Stimulated activated CD8-positive, alpha-beta memory T cell treated with anti-CD3 and anti-CD28 coated beads, Interleukin-4, amount 100 ng/mL, for 4 hours (primary cell): Measurements from ENCODE around the gene EPB41L2.

Source experiments
- DNase-seq, 2 donors: peaks; one replicate each; pipeline ENCODE4 v3.0.0-alpha.2; 2020; ENCODE audit warnings: low read depth in 2 of 2, low spot score in 1 of 2

EPB41L2 gene

DNA sequence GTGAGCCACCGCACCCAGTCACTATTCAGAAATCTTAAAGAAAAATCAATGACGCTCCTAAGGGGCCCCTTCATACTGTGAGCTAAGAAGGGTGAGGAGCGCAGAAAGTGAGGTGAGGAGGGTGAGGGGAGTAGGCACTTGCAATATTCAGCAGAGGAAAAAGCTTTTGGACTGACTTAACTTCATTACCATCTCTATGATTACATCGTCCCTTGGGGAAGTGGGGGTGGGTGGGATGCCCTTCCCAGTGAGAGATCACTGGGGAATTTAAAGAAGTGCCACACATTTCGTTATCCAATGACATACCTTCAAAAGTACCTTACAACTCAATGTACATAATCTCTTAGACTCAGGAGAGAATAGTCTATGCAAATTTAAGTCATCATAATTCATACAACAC is 189.3 kb downstream of the EPB41L2 start:
- no peak for DNase-seq

DNA sequence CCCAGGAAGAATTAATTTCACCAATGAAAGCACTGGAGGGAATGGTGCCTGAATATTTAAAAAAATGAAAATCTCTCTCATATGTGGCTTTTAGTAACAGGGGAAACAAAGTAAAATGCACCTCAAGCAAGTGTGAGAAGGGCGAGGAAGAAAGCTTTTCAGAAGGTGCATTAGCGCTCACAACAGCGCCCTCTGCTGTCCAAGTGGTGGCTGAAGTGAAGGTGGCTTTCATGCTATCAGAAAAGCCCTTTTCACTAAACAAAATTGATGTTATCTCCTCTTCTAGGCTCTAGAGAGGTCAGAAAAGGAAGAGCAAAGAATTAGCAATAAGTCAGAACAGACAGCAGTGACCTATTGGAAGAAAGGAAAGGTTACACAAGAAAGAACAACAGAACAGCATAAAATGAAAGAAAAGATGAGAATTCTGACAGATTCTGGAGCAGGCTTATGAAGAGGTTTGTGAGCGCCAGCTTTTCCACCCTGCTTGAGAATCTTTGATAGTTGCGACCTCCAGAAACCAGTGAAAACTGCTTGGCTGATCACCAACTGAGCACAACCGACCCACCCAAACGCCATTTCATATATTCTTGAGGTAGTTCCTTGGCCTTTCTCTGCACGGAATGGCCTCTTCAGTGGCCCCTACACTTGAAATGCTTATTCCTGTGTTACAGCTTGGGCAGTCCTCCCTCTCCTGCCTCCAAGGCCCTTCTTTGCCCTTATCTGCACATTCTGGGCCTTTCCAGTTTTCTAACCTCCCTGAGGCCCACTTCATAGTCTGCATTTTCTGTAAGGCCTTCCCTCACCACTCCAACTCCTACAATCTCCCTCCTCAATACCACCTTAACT is 190.6 kb downstream of the EPB41L2 start:
- DNase-seq: peak; percentile 30 to 63

DNA sequence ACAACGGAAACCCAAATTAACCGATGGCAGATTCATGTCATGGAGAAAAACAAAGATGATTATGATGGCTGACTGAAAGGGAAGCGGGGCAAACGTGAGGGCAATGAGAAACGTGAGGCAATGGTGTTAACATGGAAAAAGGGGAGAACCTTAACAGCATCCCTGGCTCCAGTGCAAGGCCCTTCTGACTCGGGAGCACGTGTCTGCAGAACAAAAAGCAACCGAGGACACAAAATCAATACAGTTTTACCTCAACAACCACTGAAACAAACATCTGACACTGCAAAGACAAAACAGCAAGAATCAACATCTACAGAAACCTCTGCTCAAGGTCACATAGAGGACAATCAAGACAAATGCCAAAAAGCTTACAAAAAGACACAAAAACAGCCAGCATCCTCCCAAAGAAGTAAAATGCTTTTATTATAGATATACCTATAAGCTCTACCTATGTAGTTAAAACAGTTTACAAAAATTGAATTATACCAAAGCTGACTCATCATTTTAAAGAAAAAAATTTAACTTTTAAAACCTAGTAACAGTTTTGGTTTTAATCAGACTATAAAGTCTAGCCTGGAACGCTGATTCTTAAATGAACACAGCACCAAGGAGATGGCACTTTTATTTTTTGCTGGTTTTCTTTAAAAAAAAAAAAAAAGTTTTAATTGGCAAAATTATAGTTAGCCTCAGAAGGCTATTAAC is 192.7 kb downstream of the EPB41L2 start:
- no peak for DNase-seq

DNA sequence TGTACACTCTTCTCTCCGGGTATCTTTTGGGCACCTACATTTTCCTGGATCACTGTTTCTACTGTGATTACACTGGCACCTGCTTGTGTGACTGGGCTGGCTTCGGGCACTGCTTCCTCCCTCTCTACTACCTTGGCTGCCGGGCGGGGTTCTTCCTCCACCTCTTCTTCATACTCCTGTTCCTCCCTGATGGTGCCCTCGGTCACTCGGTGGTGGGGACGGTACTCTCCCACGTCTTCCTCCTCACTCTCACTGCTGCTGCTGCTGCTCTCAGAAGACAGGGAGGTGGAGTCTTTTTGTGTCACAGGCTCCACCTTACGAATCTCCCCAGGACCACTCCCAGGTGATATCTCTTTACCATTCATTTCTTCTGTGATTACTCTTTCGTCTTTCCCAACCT is 193.4 kb downstream of the EPB41L2 start:
- no peak for DNase-seq

DNA sequence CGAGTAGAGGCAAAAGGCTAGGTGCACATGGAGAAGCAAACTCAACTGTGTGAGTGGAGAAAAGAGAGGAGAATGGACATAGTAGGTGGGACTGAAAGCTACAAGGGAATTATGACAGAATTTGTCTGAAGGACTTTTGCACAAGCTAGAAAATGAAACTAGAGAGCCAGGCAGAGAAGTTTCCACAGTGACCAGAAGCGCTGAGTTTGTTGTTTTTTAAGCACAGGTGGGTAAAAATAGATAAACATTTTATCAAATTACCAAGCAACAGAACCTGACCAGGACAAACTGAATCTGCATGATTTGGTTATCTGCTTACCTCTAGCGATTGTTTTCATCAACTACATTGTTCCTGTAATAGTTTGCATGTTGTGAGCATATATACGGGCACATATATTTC is 197.3 kb downstream of the EPB41L2 start:
- DNase-seq: no peak

DNA sequence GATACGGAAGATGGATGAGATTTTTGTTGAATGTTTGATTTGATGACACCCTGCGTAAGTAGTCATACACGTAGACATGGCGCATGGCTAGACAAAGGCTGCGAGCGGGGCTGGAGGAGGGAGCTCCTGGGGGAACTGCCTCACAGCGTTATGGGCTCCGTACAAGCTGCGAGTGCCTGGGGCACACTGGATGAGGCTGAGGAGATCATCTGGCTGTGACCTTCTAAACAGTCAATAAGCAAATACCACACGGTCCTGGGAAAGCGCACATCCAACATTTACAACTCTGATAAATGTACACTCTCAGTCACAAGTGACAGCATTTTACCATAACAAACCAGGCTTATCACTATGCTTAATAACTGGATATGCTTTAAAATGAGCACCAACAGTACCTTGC is 198.7 kb downstream of the EPB41L2 start:
- no peak for DNase-seq

DNA sequence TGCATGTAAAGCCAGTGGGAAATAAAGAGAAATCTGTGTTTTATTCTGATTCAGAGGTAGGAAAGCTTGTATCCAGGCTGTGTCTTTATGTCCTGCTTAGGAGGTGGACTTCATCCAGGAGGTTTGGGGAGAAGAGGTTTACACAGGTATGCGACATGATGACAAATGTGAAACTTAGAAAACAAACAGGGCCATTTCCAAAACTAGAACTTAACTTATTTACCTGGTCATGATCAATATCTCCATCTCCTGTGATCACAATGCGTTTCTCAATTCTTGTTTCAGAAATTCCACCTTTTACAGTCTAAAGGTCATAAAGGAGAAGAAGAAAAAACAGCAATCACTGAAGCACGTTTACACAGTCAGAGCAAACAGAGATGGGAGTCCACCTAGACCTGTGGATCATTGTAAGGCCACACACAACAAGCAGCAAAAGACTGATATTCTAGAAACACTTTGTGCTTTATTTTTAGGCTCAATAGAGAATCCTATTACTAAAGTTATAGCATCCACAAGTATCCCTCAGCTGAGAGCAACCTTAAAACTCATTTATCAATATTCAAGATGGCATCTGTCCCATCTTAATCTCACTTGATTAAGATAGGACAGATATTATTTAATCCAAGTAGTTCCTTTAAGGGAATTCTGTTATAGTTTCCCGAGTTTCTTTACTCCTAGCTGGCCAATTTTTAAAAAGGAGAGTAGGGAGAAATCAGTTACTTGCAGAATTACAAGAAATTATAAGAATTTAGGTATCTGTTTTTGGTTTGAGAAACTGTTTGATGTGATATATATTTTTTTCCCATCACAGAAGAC is 199.4 kb downstream of the EPB41L2 start:
- no peak for DNase-seq

DNA sequence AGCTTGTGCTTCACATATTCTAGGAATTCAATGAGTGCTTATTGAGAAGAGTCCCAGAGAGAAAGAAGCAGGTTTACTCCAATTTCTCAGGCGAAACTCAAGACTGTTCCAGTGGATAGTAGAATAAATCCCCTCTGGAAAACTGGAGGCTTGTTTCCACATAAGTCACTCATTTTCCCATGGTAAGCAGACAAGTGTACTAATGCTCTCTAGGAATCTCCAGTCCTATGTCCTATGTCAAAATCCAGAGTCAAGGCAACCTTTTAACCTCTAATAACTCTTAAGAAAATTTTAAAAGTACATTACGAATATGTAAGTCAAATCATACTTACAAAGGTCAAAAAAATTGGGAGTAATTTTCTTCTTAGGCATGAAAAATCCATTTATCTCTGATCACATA is 200.7 kb downstream of the EPB41L2 start:
- DNase-seq: no peak

DNA sequence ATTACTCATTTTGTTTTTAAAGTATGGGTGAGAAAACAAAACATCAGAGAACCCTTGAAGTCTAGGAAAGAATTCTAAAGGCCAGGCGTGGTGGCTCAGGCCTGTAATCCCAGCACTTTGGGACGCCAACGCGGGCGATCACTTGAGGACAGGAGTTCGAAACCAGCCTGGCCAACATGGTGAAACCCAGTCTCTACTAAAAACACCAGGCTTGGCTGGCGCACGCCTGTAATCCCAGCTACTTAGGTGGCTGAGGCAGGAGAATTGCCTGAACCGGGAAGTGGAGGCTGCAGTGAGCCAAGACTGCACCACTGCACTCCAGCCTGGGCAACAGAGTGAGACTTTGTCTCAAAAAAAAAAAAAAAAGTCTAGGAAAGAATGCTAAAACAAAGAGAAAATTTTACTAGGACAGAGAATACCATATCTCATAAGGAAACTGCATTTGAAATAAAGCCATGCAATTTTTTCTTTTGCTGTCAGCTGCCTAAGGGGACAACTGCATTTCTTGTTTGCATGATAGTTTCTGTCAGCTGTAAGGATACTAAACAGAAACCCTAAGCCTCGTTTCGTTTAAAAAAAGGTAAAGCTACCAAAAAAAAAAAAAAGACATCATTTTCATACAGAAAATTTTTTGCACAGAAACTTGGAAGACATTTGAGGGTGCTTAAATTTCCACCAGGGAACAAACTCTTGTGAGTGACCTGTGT is 203.7 kb downstream of the EPB41L2 start:
- no peak for DNase-seq

DNA sequence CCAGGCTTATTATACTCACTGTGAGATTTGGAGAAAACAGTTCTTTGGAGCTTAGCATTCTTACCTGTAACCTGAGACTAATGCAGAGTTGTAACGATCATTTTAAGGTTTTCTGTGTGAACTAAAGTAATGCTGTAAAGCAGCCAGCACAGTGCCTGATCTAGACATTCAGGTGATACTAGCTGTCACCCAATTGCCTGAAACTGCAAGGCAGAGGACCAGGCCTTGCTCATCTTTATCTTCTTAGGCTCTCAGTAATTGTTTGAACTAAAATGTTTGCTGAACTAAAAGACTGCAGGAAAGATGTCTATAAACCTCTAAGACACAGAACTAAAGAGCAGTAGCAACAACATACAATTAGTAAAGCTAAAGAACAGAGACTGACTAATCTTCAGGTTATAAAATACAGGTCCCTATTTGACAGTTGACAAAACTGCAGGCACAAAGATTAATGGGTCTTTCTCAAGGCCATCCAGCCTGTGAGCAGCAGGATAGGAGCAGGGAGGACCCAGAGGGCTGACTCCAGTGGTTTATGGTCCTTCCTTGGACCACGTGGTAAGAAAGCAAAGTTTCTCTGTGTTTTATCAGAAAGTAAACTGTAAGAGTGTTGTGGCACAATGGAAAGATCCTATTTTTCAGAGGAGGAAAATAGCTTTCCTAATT is 204.4 kb downstream of the EPB41L2 start:
- DNase-seq: no peak

DNA sequence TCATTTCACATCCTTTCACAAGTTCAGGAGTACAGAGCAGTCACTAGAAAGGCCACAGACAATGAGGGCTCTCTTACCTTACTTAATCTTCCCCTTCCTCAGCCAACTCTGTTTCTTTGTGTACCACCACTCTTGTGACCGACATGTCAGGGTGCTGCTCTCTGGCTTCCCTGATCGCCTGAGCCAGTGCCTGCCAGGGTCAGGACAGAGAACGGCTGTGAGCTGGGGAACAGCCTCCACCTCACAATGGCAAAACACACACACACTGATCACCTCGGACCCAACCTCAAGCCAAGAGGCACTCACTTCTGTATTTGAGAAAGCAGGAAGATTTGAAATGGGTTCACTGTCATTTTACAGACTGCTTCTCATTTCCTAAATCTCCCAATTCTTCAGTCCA is 205.0 kb downstream of the EPB41L2 start:
- DNase-seq: no peak

DNA sequence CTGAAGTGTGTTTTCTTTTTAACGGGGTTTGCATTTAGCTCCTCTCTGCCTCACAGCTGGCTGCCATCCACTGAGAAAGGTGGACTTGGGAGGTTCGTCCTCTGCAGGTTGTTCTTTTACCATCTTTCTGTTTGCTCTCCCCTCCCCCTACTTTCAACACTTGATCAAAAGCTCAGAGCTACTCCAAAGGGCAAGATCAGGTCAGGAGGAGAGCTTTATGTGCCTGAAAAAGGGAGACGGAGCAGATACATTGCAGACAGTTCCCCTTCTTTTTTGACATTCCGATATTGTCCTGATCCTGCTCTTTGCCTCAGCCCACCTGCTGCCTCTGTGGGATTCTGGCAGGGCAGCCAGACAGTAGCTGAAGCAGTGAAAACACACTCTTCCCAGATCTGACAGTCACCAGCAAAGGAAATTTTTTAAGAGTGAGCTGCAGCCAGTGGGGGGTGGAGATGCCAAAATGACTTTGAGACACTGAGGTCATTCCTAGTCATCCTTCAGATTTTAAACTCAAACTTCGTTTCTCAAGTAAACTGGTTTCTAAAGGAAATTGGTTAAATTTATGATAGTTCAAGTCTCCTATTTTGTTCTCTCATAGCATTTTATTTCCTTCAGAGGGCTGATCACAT is 209.4 kb downstream of the EPB41L2 start:
- DNase-seq: no peak

DNA sequence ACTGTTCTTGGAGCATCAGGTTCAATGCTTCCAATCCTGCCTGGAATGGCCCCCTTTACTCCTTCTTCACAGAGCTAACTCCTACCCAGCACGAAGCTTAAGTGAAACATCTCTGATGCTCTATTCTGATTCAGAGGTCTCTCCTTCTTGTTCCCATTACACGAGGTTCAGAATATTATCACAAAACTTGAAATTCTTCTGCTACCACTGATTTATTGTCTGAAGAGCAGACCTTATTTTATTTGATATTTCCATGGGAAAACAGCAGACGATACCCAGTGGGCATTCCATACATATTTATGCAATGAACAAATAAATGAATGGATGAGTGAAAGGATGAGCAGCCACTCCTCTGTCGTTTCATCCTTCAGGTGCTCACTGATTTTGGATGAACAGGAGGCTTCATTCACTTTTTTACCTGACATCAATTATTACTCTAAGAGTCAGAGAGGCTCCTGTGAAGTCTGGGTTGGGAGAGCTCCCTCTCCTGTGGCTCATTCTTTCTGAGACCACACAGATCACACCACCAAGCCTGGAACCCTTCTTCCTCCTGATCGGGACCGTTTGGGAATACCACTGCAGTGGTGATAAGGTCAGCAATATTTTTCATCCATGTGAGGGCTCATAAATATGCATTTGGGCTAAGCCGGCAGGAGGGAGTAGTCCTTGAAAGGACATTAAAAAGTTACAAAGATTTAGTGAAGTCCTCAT is 210.0 kb downstream of the EPB41L2 start:
- DNase-seq: no peak

DNA sequence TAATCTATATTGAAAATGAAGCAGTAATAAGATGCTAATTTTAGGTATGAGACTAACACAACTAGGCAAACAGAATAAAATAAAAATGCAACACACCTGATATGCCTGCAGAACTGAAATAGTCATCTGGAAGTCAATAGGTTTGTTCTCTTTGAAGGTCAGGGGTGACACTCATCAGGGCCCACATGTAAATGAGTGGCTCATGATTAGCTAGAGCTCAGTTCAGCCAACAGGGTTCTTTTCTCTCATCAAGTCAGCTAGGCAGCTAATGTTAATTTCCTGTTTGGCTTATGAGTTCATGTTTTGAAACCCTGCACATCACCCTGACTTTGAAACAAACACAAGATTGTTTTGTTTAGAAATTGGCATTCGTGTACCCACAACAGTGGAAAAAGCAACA is 212.0 kb downstream of the EPB41L2 start:
- no peak for DNase-seq

DNA sequence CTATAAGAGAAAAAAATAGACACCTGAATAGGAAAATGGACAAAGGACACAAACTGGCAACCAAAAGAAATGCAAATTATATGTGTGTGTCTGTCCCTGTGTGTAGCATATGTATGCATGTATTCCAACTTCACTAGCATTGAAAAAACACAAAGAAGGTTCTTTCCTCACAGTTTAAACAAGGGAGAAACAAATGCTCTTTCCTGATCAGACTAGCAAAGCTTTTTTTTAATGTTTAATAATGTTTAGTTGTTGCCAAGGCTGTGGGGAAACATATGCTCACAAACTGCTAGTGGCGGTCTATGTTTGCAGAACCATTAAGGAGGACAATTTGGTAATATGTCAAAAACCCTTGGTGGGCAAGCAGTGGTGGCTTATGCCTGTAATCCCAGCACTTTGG is 213.5 kb downstream of the EPB41L2 start:
- DNase-seq: no peak

DNA sequence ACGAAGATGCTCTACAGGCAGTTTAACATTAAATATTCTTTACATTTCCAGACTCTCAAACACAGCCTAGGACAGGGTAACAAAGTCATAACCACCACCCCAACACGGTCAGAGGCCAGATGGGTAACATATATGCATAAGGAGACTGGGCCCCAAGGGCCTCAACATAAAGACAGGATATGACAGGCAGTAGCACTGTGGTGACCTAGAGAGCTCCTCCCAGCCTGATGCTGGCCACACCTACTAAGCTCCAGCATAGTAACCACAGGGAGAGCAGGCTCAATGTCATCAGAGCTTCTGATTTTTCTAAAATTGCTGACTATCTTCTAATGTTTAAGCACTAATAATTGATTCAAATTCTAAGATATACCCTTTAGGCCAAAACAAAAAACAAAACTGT is 214.1 kb downstream of the EPB41L2 start:
- DNase-seq: no peak

DNA sequence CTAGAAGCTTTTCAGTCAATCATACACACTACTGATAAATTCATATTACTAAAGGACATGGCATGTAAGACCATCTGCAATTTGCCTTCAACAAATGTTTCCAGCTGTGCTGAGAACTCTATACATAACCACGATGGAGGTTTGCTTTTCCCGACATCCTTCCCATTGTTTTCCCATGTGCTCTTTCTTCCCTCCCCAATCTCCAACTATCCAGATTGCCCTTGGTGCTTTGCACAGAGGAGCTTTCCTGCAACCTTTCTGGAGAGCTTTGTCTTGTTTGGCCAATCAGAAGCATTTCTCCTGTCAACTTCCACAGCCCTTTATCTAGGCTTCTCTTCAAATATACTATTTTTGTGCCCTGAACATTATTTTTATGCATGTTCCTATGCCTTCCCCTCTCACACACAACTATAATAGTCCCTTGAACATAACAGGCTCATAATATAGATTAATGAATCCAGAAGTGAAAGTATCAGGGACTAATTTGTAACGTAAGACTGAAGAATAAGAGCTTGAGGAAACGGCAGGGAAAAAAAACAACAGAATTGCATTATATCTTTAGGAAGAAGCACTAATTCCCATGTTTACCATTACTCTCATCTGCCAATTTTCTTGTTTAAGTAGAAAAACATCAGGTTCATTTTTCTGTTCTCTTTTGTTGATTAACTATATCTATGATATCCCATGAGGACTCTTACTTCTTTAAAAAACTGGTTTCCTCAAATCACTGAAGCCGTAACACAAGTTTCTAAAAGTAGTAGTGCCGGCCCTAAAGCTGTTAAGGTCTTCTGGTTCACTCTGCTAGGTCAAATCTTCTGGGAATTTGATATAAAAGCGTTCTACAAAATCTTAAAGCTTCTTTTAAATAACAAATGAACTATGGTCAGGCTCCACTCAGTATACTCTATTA is 215.8 kb downstream of the EPB41L2 start:
- no peak for DNase-seq

DNA sequence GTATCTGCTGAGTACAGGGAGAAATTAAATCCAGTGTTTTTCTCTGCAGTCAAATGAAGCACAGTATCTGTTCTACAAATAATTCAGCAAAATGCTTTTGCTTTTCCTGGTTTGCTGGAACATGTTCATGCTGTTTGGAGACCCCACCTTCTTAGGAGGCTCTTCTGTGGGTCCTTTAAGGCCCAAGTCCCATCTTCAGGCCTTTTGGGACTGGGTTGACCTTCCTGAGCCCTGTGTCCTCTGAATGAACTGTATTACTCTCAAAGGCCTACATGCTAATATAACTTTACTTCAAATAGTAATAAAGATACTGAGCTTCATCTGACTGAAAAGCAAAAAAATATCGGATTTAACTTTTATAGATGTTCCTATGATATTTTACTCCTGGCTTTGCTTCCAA is 216.5 kb downstream of the EPB41L2 start:
- no peak for DNase-seq
